Astrocyte (in vitro differentiated cells and primary cell): Measurements from ENCODE around the gene PSMB3.

Experiments used
- CTCF ChIP-seq: IDR thresholded peaks from 2 replicates; pipeline ENCODE4 v1.5.1; 2011; ENCODE audit warnings: low read depth, mild to moderate bottlenecking, inconsistent platforms, low read length, moderate library complexity; ENCODE audit not compliant: insufficient read depth
- EZH2 ChIP-seq: IDR thresholded peaks from 2 replicates; pipeline ENCODE4 v1.6.1; 2012; ENCODE audit warnings: mild to moderate bottlenecking, low read length, inconsistent platforms; ENCODE audit not compliant: insufficient read depth

GRCh38 chr17:38741921-38742410, 10.6 kb upstream of the PSMB3 start:
- TF ChIP-seq EZH2 (no peak), CTCF (no peak)
